Stimulated activated CD8-positive, alpha-beta memory T cell treated with anti-CD3 and anti-CD28 coated beads, Interleukin-12 subunit alpha, Interleukin-12 subunit beta, amount 100 ng/mL, for 4 hours (primary cell): ENCODE results near the gene RPS6KB2.

ENCODE experiments used
- DNase-seq: peaks from one replicate; pipeline ENCODE4 v3.0.0-alpha.2; 2020; ENCODE audit warnings: low read depth

RPS6KB2 gene

DNA sequence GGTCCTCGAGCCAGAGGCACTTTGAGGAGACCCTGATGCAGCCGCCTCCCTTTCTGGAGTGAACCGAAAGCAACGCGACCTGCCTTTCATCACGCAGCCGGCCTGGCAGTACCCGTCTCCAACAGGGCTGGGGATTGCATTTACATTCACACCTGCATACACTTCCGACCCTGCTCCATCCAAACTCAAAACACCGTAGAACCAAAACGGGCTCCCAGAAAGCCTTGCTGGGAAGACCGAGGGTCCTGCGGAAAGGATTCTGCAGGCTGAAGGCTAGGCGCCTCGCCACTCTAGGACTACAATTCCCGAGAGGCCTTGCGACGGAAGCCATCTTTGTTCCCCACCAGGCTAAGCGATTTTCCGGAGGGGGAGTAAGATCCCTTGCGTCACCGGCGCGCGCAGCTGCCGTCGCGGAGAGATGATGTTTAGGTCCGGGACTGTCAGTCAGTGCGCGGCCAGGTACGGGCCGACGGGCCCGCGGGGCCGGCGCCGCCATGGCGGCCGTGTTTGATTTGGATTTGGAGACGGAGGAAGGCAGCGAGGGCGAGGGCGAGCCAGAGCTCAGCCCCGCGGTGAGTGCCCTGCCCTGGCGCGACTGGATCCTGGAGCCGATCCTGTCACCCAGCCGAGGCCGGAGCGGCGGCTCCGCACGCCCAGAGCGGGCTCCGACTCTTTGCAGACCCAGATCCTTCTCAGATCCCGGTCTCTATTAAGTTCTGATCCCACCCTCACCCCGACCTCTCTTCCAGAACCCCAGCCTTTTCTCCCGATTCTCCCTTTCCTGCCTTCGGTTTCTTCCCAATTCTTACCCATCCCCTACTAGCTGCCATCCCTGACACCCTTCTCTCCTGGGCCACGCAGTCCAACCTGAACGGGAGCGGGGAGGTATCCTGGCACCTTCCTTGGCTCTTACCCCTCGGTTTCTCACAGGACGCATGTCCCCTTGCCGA is at the start of gene RPS6KB2:
TSS of gene RPS6KB2 (plus strand) at position 443 of the 950 bp plus-strand sequence. CDS start at position 495, 52 bp downstream.
- peak; percentile 99 for DNase-seq

DNA sequence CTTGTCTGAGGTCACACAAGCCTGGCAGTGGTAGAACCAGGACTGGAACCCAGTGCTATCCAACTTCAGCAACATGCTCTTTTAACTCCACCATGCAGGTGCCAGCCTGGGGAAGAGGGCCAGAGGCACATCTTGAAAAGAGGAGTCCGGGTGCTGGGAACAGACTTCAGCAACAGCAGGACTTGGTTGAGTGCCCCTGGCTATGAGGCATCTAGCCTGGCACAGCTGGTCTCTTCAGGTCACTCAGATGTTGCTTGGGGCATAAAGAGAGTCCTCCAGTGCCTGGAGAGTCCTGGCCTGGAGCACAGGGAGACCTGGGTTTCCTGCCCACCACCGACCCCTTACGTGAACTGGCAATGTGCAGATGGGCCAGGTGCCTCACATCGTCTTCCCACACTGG is 49.8 kb upstream of the RPS6KB2 start:
- DNase-seq: no peak

DNA sequence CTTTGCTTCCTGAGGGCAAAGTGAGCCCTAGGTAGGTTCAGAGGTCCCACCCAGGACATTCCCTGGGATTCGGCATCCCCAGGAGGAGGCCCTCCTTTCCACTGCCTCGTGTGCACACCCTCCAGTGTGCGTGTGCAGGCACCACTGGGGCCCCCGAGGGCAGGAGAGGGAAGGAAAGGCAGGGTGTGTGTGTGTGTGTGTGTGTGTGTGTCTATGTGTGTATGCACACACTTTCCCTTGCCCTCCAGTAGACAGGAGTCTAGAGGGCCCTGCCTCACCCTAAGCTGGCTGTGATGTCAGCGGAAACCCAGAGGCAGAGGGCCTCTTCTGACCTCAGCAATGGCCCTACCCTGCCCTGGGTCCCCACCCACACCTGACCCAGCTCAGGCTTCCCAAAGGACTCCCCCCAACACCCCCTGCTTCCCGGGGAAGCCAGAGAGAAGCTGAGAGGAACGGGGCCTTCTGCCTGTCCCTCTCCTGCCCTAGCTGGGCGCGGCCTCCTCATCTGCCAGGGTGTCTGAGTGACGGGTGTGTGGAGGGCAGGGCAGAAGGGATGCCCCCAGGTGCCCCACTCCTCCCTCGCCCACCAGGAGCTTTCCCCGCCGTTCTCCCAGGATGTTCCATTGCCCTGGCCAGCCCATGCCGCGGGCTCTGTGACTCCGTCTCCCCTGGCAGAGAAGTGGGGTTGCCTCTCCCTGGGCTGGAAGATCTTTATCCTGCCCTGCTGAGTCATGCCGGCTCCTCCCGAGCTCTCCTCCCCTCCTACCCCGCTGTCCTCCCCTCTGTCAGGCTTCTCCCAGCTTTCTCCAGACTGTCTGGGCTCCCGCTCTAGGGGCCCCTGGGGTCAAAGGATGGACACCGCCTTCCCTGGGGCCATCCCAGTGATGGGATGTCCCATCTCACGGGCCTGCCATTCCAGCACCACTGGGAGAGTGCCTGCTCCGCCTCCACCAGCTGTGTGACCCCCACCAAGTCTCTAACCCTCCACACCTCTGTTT is 48.9 kb upstream of the RPS6KB2 start:
- no peak for DNase-seq

DNA sequence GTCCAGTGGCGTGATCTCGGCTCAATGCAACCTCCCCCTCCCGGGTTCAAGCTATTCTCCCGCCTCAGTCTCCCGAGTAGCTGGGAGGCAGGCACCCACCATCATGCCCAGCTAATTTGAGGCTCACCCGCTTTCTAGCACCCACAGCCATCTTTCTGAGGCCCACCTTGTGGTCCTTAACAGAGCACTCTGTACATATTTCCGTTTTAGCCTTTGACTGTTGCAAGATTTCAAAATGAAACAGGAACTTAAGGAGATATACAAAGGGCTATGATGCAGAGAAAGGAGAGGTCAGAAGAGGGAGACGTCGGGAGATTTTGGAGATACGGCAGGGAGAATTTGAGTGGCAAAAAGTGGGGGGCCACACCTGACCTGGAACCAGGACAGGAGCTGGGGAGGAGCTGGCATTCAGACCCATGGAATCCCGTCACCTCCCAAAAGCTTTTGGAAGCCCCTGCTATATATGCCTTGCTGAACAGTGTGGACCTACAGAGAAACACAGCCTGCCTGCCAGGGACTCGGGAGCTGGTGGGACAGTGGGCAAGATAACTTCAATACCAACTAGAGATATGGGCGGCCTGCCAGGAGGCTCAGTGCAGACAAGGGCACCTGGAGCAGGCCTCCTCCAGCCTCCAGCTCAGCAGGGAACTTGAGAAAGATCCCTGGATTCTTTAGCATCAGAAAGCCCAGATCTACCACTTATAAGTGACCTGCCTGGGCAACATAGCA is 46.9 kb upstream of the RPS6KB2 start:
- no peak for DNase-seq

DNA sequence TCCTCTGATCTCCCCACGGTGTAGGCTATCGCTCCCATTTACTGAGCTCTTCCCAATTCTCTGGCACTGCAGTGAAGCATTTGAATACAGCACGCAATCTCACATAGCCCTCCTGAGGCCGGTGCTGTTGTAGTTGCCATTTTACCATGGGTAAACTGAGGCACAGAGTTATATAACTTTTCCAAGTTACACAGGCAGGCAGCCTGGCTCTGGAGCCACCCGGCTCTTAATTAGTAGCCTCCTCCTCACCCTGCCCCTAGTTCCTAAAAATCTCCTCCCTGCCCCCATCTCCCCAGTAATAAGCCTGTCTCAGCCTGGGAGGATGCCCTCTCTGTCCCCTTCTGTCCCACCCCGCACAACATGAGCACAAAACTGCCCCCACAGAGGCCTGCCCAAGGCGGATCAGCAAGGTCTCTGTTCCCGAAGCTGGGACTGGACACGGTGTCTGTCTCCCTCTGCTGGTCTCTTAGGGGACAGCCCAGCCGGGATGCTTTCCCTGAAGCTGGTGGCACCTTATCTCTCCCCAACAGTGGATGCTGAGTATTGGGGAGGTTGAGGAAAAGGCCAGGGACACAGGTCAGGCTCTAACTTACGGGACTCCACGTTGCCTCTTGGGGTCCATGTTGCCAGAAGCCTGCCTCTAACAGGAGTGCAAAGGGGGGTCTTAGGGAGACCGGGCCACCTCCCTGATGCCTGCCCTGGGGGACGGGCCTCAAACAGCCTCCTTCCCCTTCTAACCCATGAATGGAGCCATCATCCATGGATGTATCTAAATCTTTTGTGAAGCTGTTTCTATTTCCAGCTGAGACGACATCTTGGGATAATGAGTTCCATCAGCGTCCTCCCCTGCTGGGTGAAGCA is 45.8 kb upstream of the RPS6KB2 start:
- peak; percentile 70 for DNase-seq

DNA sequence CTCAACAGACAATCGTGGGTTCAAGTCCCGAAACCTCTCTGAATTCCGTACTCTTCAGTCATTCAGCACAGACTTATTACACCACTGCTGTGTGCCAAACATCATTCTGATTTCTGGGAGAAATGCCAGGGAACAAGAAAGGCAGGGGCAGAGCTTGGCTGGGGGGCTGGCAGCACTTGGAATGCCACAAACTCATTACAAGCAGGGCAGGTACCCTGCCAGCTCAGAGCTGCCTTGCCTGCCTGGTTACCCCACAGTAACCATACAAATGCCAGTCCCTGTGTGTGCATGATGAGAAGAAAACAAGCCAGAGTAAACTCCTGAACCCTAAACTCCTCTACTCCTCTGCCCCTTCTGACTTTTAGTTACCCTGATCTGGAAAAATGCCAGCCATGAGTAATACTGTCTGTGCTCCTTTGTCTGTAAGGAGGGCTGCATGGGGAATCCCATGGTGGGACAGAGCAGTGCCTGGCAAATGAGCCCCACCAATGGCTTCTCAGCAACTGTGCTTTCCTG is 43.4 kb upstream of the RPS6KB2 start:
- no peak for DNase-seq

DNA sequence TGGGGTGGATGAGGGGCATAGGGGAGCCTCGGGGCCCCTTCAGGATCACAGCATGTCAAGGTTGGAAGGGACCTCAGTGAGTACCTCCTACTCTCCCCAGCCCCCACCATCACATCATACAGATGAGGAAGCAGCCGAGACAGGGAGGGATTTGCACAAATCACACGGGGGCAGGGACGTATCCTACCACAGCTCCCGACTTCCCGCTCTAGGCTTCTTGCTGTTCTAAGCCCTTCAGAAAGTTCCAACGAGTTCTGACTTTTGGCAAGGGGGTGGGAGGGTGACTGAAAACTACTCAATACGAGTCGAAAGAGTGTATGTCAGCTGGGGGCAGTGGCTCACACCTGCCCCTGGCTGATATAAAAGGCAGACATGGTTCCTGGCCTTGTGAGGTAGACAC is 41.2 kb upstream of the RPS6KB2 start:
- no peak for DNase-seq

DNA sequence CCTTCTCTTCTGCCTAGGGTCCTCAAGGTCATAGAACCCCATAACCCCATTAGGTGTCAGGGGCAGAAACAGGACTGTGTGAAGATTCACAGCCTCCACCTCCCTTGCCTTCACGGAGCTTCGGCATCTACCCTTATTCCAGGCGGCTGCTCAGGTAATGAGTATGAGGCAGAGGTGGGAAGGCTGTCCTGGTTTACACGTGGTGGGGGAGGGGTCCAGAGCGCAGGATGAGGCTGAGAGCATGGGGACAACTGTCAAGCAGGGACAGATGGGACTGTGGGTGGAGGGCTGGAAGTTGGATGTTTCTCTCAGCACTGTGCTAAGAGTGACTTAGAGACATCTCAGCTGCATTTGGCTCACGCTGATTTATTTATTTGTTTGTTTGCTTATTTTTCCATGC is 40.8 kb upstream of the RPS6KB2 start:
- no peak for DNase-seq

DNA sequence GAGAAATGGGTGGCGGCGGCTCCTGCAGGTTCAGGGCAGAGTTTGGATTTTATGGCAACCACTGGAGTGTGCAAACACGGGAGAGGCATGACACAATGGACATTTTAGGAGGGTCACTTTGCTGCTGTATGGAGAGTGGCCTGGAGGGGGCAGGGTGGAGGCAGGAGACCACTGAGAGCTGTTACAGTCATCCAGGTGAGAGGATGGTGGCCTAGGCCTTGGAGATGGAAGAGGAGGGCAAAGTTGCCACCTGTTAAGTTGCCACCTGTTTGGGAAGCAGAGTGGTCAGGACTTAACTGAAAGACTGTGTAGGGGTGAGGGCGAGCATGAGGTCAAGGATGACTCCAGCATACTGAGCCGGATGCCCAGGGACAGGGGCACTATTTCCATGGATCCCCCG is 38.8 kb upstream of the RPS6KB2 start:
- DNase-seq: no peak

DNA sequence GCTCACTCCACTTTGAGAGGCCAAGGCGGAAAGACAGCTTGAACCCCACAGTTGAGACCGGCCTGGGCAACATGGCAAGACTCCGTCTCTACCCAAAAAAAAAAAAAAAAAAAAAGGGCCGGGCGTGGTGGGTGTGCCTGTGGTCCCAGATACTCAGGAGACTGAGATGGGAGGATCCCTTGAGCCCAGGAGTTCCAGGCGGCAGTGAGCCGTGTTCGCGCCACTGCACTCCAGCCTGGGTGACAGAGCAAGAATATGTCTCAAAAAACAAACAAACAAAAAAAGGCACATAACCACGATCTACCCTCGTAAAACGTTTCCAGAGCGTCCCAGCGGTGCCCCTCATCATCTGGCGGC is 37.4 kb upstream of the RPS6KB2 start:
- no peak for DNase-seq

DNA sequence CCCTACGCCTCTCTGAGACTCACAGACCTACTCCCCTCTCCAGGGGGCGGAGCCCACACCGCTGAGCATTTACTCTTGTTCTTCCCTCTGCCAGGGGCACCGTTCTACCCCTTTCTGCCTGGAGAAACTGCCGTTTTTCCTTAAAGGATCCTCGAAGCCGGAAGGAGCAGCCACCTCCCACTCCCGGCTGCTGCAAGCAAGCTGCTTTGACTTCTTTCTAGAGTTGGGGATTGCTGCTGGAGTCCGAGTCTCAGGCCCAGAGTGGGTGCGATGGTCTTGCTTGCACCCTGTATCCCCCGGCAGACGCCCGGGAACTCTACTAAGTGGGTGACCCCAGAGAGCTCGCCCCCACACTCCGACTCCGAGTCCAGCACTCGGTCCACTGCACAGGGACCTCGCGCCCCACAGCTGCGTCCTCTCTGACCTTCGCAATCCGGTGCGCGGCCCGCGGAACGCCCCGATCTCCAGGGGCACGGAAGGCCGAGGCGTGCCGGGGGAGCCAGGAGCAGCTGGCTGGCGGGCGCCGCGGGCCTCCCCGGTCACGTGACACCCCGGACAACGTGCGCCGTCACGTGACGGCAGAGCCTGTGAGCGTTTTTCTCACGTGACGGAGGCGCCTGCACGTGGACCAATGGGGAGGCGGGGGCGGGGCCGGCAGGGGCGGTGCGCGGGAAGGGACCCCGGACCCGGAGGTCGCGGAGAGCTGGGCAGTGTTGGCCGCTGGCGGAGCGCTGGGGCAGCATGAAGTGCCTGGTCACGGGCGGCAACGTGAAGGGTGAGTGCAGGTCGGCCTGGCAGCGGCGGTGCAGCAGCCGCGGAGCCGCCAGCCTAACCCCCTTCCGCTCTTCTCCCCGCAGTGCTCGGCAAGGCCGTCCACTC is 36.8 kb upstream of the RPS6KB2 start, which contains the start of gene RAD9A:
TSS of gene RAD9A (plus strand) at position 683 of the 879 bp plus-strand sequence. CDS start at position 742, 59 bp downstream.
- peak; percentile 89 for DNase-seq

DNA sequence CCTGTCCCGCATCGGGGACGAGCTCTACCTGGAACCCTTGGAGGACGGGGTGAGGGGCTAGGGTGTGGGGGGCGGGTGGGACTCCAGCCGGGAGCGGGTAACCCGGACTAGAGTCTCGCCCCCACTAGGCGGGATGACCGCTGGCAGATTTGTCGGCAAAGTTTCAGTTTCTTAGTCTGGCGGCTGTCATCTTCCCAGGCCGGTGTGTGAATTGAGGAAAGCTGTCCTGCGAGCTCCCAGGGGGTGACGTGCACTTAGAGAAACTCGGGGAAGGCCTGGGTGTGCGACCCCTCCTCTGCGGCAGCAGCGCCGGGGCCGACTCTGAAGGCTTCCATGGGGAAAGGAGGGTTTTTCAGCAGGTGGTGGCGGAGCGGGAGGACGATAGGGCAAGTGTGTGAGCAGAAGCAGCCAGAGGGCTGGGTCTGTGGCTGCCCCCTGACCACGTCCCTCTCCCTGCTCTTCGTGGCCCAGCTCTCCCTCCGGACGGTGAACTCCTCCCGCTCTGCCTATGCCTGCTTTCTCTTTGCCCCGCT is 36.0 kb upstream of the RPS6KB2 start:
- DNase-seq: no peak

DNA sequence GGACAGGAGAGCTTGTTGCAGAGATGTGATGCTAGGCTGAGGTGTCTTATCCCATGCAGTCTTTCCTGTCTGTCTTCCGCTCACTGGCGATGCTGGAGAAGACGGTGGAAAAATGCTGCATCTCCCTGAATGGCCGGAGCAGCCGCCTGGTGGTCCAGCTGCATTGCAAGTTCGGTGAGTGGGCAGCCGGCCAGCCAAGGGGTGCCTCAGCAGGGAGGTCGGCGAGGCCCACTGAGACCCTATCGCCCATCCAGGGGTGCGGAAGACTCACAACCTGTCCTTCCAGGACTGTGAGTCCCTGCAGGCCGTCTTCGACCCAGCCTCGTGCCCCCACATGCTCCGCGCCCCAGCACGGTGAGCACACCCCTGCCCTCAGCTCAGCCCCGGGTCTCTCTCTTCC is 34.9 kb upstream of the RPS6KB2 start:
- no peak for DNase-seq

DNA sequence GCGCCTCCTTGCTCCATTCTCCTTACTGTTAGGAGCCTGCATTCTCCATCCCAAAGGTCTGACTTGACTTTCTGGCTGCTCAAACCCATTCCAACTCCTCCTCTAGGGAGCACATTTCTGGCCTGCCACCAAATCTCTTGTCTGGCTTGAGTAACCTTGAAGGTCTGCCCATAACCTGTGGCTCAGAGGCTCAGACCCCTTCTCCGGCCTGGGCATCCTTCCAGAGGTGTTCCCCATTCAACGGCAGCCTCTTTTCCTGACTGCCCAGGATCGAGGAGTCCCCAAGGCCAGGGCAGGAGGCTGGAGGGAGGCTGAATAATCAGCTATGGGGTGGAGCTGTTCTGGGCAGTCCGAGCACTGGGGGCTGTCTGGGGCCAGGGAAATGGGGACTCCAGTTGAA is 34.3 kb upstream of the RPS6KB2 start:
- DNase-seq: no peak

DNA sequence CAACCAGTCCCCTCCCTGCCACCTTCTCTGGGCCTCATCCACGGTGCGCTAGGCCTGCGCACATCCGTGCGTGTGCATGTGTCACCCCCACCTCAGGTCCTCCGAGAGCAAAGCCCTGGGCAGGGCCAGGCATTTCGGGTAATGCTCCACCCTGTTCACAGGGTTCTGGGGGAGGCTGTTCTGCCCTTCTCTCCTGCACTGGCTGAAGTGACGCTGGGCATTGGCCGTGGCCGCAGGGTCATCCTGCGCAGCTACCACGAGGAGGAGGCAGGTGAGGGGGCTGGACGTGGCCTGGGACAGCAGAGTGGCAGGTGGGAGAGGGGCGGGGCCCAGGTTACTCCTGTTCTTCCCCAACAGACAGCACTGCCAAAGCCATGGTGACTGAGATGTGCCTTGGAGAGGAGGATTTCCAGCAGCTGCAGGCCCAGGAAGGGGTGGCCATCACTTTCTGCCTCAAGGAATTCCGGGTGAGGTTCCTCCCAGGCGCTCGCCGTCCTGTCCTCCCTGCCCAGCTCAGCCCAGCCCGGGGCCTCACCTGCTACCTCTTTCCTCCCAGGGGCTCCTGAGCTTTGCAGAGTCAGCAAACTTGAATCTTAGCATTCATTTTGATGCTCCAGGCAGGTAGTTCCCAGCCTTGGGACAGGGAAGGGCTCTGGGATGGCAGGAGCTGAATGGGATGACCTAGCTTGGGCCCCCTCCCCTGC is 32.6 kb upstream of the RPS6KB2 start:
- no peak for DNase-seq

DNA sequence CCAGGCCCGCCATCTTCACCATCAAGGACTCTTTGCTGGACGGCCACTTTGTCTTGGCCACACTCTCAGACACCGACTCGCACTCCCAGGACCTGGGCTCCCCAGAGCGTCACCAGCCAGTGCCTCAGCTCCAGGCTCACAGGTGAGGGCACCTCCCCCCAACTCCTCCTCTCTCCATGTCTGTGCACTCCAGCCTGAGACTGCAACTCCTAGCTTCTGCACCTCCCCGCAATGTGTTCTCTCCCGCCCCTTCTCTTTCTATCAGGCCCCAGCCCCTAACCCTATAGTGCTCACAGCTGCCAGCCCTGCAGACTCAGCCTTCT is 32.1 kb upstream of the RPS6KB2 start:
- DNase-seq: no peak

DNA sequence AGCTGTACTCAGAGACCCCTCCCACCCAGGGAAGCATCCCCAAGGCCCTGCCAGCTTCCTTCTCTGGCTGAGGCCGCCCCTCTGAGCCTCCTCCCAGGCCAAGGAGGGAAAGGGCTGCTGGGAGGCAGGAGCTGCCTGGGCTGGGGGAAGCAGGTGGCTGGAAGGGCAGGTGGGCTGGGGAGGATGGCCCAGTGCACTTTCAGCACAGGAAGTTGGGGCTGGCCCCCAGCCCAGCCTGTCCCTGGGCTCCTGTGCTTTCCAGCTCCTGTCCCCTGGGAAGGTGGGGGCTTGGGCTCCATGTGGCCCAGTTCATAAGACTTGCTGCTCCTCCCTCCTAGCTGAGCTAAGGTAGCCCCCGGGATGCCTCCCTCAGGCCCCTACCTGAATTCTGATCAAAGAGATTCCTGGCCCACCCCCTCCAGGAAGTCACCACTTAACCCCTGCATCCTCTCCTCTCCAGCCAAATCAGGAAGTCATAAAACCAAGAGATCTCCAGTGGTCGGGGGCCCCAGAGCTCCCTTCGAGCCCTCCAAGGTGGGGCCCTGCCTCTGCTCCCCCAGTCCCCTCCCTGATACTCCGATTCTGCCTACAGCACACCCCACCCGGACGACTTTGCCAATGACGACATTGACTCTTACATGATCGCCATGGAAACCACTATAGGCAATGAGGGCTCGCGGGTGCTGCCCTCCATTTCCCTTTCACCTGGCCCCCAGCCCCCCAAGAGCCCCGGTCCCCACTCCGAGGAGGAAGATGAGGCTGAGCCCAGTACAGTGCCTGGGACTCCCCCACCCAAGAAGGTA is 31.5 kb upstream of the RPS6KB2 start:
- no peak for DNase-seq

DNA sequence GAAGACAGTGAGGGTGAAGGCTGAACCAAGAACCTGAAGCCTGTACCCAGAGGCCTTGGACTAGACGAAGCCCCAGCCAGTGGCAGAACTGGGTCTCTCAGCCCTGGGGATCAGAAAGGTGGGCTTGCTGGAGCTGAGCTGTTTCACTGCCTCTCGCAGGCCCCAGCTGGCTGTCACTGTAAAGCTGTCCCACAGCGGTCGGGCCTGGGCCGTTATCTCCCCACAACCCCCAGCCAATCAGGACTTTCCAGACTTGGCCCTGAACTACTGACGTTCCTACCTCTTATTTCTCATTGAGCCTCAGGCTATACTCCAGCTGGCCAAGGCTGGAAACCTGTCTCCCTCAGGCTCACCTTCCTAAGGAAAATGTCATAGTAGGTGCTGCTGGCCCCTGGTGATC is 30.8 kb upstream of the RPS6KB2 start:
- DNase-seq: no peak
